IMR-90 (cell line): ENCODE results near the gene GOLIM4. TPM values are rescaled to one million over a fixed set of nuclear protein-coding genes. Genes with fewer than 3 reads are reported as not detected.

Experiments
- ATAC-seq: fragments of 200-7000 bp; cut with Tn5 transposase; 2 replicates; pipeline ENCODE4 v1.9.1; 2020; ENCODE audit warnings: low read depth, mild to moderate bottlenecking, moderate library complexity
- BruUV-seq: library from RNA; stranded (reverse); fragments of 400-500 nt; replicated peaks from 2 replicates; lab custom pipeline; 2021; lab: Mats Ljungman, UMichigan
- CTCF ChIA-PET: fragments of 300-600 bp; formaldehyde crosslinking; extraction: SDS; loops from one replicate; lab custom pipeline; 2021; ENCODE audit warnings: antibody characterized with exemption; lab: Yijun Ruan, JAX
- POLR2A ChIA-PET: fragments of 300-600 bp; sonication (Branson Sonifier 250); formaldehyde crosslinking; loops from one replicate; lab custom pipeline; 2022; ENCODE audit warnings: antibody characterized with exemption; ENCODE audit not compliant: unreplicated experiment; lab: Charles Lee
- DNase-seq: peaks from one replicate; pipeline ENCODE4 v3.0.0; 2013
- H2AFZ ChIP-seq: replicated peaks from 2 replicates; pipeline ENCODE3; 2013; ENCODE audit warnings: low read length, mild to moderate bottlenecking; ENCODE audit not compliant: poor library complexity
- H2AK5ac ChIP-seq: 2 replicates; pipeline ENCODE4 v1.6.1; 2013; ENCODE audit warnings: low read depth, low read length, inconsistent platforms
- H2AK9ac ChIP-seq: replicated peaks from 2 replicates; pipeline ENCODE3; 2013; ENCODE audit warnings: mild to moderate bottlenecking, low read depth, low read length, moderate library complexity; ENCODE audit not compliant: poor library complexity
- H2BK120ac ChIP-seq: 2 replicates; pipeline ENCODE4 v1.6.1; 2013; ENCODE audit warnings: low read depth, low read length, inconsistent platforms
- H2BK15ac ChIP-seq: 3 replicates; pipeline ENCODE4 v1.6.1; 2013; ENCODE audit warnings: low read depth, low read length, inconsistent platforms
- H2BK20ac ChIP-seq: 2 replicates; pipeline ENCODE4 v1.6.1; 2013; ENCODE audit warnings: low read depth, mild to moderate bottlenecking, inconsistent platforms, low read length, moderate library complexity
- H2BK5ac ChIP-seq: 2 replicates; pipeline ENCODE4 v1.6.1; 2013; ENCODE audit warnings: mild to moderate bottlenecking, low read depth, low read length, inconsistent platforms; ENCODE audit not compliant: poor library complexity, severe bottlenecking
- H3K14ac ChIP-seq: replicated peaks from 2 replicates; pipeline ENCODE4 v1.6.1; 2013; ENCODE audit warnings: low read depth, low read length, inconsistent platforms
- H3K18ac ChIP-seq: 2 replicates; pipeline ENCODE4 v1.6.1; 2013; ENCODE audit warnings: low read depth, low read length, control low read depth
- H3K23ac ChIP-seq: 2 replicates; pipeline ENCODE4 v1.6.1; 2013; ENCODE audit warnings: low read depth, low read length, inconsistent platforms
- H3K27ac ChIP-seq: 2 replicates; pipeline ENCODE4 v1.5.1; 2013; ENCODE audit warnings: mild to moderate bottlenecking, control low read depth, low read length; ENCODE audit not compliant: insufficient read depth
- H3K27me3 ChIP-seq: 2 replicates; pipeline ENCODE4 v1.6.1; 2013; ENCODE audit warnings: low read length; ENCODE audit not compliant: control insufficient read depth, insufficient read depth
- H3K36me3 ChIP-seq: 2 replicates; pipeline ENCODE4 v1.6.1; 2013; ENCODE audit warnings: low read length, mixed read lengths; ENCODE audit not compliant: control insufficient read depth, insufficient read depth
- H3K4ac ChIP-seq: 2 replicates; pipeline ENCODE4 v1.6.1; 2013; ENCODE audit warnings: low read depth, low read length, inconsistent platforms
- H3K4me1 ChIP-seq: 2 replicates; pipeline ENCODE4 v1.6.1; 2013; ENCODE audit warnings: low read length, mixed read lengths; ENCODE audit not compliant: control insufficient read depth, insufficient read depth
- H3K4me2 ChIP-seq: 2 replicates; pipeline ENCODE4 v1.6.1; 2013; ENCODE audit warnings: low read depth, mild to moderate bottlenecking, control low read depth, low read length, moderate library complexity
- H3K4me3 ChIP-seq: 2 replicates; pipeline ENCODE4 v1.5.1; 2013; ENCODE audit warnings: low read depth, mild to moderate bottlenecking, control low read depth, low read length, moderate library complexity; ENCODE audit not compliant: insufficient read depth
- H3K56ac ChIP-seq: 2 replicates; pipeline ENCODE4 v1.6.1; 2013; ENCODE audit warnings: low read length, inconsistent platforms; ENCODE audit not compliant: insufficient read depth; ENCODE audit errors: extremely low read depth
- H3K79me1 ChIP-seq, 2 experiments: 2 replicates each; pipeline ENCODE4 v1.6.1; 2013; ENCODE audit warnings: low read length in 2 of 2, inconsistent platforms in 1 of 2, low read depth in 1 of 2
- H3K9ac ChIP-seq: 2 replicates; pipeline ENCODE4 v1.6.1; 2013; ENCODE audit warnings: low read depth, low read length, control low read depth
- H3K9me1 ChIP-seq: 2 replicates; pipeline ENCODE4 v1.6.1; 2013; ENCODE audit warnings: low read length, inconsistent platforms; ENCODE audit not compliant: insufficient read depth
- H3K9me3 ChIP-seq: 2 replicates; pipeline ENCODE4 v1.6.1; 2013; ENCODE audit warnings: low read length; ENCODE audit not compliant: control insufficient read depth, insufficient read depth
- H4K20me1 ChIP-seq: 2 replicates; pipeline ENCODE4 v1.6.1; 2013; ENCODE audit warnings: low read length, inconsistent platforms; ENCODE audit not compliant: insufficient read depth
- H4K5ac ChIP-seq: 2 replicates; pipeline ENCODE4 v1.6.1; 2013; ENCODE audit warnings: mild to moderate bottlenecking, low read depth, low read length, control low read depth
- H4K8ac ChIP-seq, 2 experiments: 2 replicates each; pipeline ENCODE4 v1.6.1; 2013; ENCODE audit warnings: low read depth in 2 of 2, low read length in 2 of 2, control low read depth in 1 of 2, inconsistent platforms in 1 of 2
- H4K91ac ChIP-seq: 2 replicates; pipeline ENCODE4 v1.6.1; 2013; ENCODE audit warnings: low read depth, low read length, inconsistent platforms; ENCODE audit not compliant: insufficient read depth
- POLR2A ChIP-seq: IDR thresholded peaks from 2 replicates; pipeline ENCODE4 v1.6.1; 2012; ENCODE audit warnings: mild to moderate bottlenecking, low read depth, low read length
- SMC3 ChIP-seq: fragments of 150-350 bp; IDR thresholded peaks from 2 replicates; pipeline ENCODE4 v1.6.1; 2016; ENCODE audit warnings: low read depth, mild to moderate bottlenecking, antibody characterized with exemption, low read length, moderate library complexity
- whole genome bisulfite sequencing, 2 experiments: methylation state at CpG; one replicate each; pipeline versions ENCODE4 v1.1.5 to v1.1.7; 2013; ENCODE audit warnings: missing lambda C conversion rate in 2 of 2; ENCODE audit not compliant: insufficient read length in 1 of 2; ENCODE audit errors: extremely low coverage in 2 of 2; 5-methylcytosine and 5-hydroxymethylcytosine counted together
- dilution Hi-C: fragments of 300-500 bp; cut with HindIII; formaldehyde crosslinking; loops from one replicate; pipeline ENCODE4 v1.14.3; 2018; ENCODE audit warnings: low sequenced_read_pairs; ENCODE audit not compliant: unreplicated experiment
- in situ Hi-C: fragments of 300-500 bp; cut with MboI; formaldehyde crosslinking; loops from 3 replicates; pipeline ENCODE4 v1.14.3; 2019; ENCODE audit warnings: low sequenced_read_pairs, inconsistent platforms, mixed read lengths
- intact Hi-C: fragments of 100-400 bp; cut with micrococcal nuclease; formaldehyde crosslinking; loops from 2 replicates; pipeline ENCODE4 v1.10.0; 2022
- polyA plus RNA-seq, 3 experiments: library from polyadenylated mRNA; depleted of rRNA; stranded (reverse); fragments of >200 nt; gene quantifications; 2 replicates each; pipeline ENCODE4 v1.2.3, GENCODE V29; 2012; ENCODE audit warnings: low replicate concordance in 1 of 3
- total RNA-seq: library from RNA; depleted of rRNA; stranded (reverse); fragments of >200 nt; gene quantifications from 2 replicates; pipeline ENCODE4 v1.2.3, GENCODE V29; 2012
- TF ChIP-seq, protein P1 (sequence below): conservative IDR thresholded peaks from 2 replicates; pipeline ENCODE4 v1.5.1; 2012; ENCODE audit warnings: mild to moderate bottlenecking, low read depth, low read length, improper control_type of control experiment

The GOLIM4 gene
- total and polyA plus RNA-seq, 2 of the 4 experiments (the other 2 are of a cell fraction), result 44.6 to 71.2 TPM

DNA sequence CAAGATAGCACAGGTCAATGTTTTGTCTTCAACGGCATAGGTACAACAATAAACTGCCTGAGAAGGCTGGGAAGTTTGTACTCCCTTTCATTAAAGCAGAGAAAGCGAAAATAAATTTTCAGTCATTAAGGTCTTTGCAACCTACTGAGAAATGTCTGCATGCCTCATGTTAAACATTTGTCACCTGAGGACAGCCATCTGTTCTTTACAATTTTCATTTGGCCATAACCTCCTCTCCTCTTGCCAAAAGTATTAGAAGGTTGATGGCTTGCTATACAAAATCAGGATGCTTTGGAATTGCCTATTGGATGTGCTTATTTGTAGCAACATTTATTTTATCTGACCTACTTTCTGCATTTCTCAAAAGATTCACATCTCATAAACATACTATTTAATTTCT lies 122.7 kb downstream of the GOLIM4 start:
- no peaks in the 10 kb centered on the region for H3K27me3 ChIP-seq
- H3K18ac ChIP-seq, result no peak overlapping the region
- no peak overlapping the region for H4K8ac ChIP-seq
- no peak overlapping the region for H2AFZ ChIP-seq
- H3K4me1 ChIP-seq, result no peaks in the 10 kb centered on the region
- no TSS peak for BruUV-seq
- no peak overlapping the region for H3K56ac ChIP-seq
- 43% methylated on average over 1 of the region's 2 CpGs; no CpG with 5 or more reads in 1 of the 2 experiments for WGBS, 2 experiments
- no peak overlapping the region for H2AK9ac ChIP-seq
- H3K4me3 ChIP-seq, result no peak overlapping the region
- H3K27ac ChIP-seq, result no peak overlapping the region
- H3K4me2 ChIP-seq, result no peak overlapping the region
- no peak overlapping the region for H4K5ac ChIP-seq
- H2BK120ac ChIP-seq, result no peak overlapping the region
- H3K23ac ChIP-seq, result no peak overlapping the region
- H2AK5ac ChIP-seq, result no peak overlapping the region
- H2BK15ac ChIP-seq, result no peak overlapping the region
- dilution Hi-C loops, result no loop called here
- no peak overlapping the region for H3K9ac ChIP-seq
- H3K14ac ChIP-seq, result no peak overlapping the region
- TF ChIP-seq, protein P1, sequence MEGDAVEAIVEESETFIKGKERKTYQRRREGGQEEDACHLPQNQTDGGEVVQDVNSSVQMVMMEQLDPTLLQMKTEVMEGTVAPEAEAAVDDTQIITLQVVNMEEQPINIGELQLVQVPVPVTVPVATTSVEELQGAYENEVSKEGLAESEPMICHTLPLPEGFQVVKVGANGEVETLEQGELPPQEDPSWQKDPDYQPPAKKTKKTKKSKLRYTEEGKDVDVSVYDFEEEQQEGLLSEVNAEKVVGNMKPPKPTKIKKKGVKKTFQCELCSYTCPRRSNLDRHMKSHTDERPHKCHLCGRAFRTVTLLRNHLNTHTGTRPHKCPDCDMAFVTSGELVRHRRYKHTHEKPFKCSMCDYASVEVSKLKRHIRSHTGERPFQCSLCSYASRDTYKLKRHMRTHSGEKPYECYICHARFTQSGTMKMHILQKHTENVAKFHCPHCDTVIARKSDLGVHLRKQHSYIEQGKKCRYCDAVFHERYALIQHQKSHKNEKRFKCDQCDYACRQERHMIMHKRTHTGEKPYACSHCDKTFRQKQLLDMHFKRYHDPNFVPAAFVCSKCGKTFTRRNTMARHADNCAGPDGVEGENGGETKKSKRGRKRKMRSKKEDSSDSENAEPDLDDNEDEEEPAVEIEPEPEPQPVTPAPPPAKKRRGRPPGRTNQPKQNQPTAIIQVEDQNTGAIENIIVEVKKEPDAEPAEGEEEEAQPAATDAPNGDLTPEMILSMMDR, result no peak
- TF ChIP-seq SMC3 (no peak), POLR2A (no peak)
- H3K79me1 ChIP-seq, result no peaks in the 10 kb centered on the region
- no peak overlapping the region for H2BK5ac ChIP-seq
- no peak overlapping the region for H3K4ac ChIP-seq
- H3K36me3 ChIP-seq, result no peaks in the 10 kb centered on the region
- in situ Hi-C loops, result no loop called here
- H2BK20ac ChIP-seq, result no peak overlapping the region
- ChIA-PET POLR2A (no interaction called here), CTCF (no interaction called here)
- intact Hi-C loops, result no loop called here
- H3K9me1 ChIP-seq, result no peaks in the 10 kb centered on the region
- H4K91ac ChIP-seq, result no peak overlapping the region
- H3K9me3 ChIP-seq, result no peaks in the 10 kb centered on the region
- no peaks in the 10 kb centered on the region for H4K20me1 ChIP-seq
- ATAC-seq, result no peak
- DNase-seq, result no peak
